SU-DHL-6 (cell line): ENCODE measurements around the gene NR5A2.

ENCODE experiments used
- H2AFZ ChIP-seq: fragments of 200-600 bp; sonication (generic); 2 replicates; pipeline ENCODE4 v1.6.1; 2014; ENCODE audit warnings: low read depth, mild to moderate bottlenecking, moderate library complexity, mixed read lengths, antibody characterized with exemption, low read length; ENCODE audit not compliant: severe bottlenecking
- H3F3A ChIP-seq: fragments of 200-600 bp; shearing (Covaris generic); 2 replicates; pipeline ENCODE4 v1.6.0; 2016; ENCODE audit warnings: antibody characterized with exemption, mild to moderate bottlenecking; ENCODE audit not compliant: insufficient read depth
- H3K27ac ChIP-seq: fragments of 200-600 bp; sonication (generic); 2 replicates; pipeline ENCODE4 v1.5.1; 2016; ENCODE audit warnings: low read depth, mild to moderate bottlenecking, low read length, moderate library complexity, mixed read lengths
- H3K27me3 ChIP-seq: fragments of 200-600 bp; sonication (generic), shearing (Covaris generic); 2 replicates; pipeline ENCODE4 v1.6.0; 2014; ENCODE audit warnings: mild to moderate bottlenecking, low read length
- H3K36me3 ChIP-seq: fragments of 200-600 bp; sonication (generic); 2 replicates; pipeline ENCODE4 v1.6.1; 2014; ENCODE audit warnings: mild to moderate bottlenecking, low read length, mixed read lengths
- H3K4me2 ChIP-seq: fragments of 300-600, 200-600 bp; shearing (Covaris generic), sonication (generic); 2 replicates; pipeline ENCODE4 v1.6.0; 2014; ENCODE audit warnings: low read length, low read depth, mild to moderate bottlenecking; ENCODE audit not compliant: poor library complexity, severe bottlenecking
- H3K4me3 ChIP-seq: fragments of 200-600 bp; sonication (generic); 2 replicates; pipeline ENCODE4 v1.5.1; 2014; ENCODE audit warnings: antibody characterized with exemption, low read length, mild to moderate bottlenecking, mixed read lengths; ENCODE audit not compliant: insufficient read depth, poor library complexity, severe bottlenecking
- H3K79me2 ChIP-seq: fragments of 200-600 bp; sonication (generic); 2 replicates; pipeline ENCODE4 v1.6.1; 2014; ENCODE audit warnings: mild to moderate bottlenecking, low read length, moderate library complexity; ENCODE audit not compliant: insufficient read depth
- H3K9ac ChIP-seq: fragments of 200-600 bp; sonication (generic); 2 replicates; pipeline ENCODE4 v1.7.0; 2014; ENCODE audit warnings: mild to moderate bottlenecking, low read length
- H3K9me2 ChIP-seq: fragments of 200-600 bp; sonication (generic); replicated peaks from 2 replicates; pipeline ENCODE4 v1.6.1; 2014; ENCODE audit warnings: low read length; ENCODE audit not compliant: insufficient read depth
- H3K9me3 ChIP-seq: fragments of 200-600 bp; sonication (generic); 2 replicates; pipeline ENCODE4 v1.6.1; 2014; ENCODE audit warnings: low read length, mixed read lengths; ENCODE audit not compliant: insufficient read depth
- H4K20me1 ChIP-seq: fragments of 200-600 bp; sonication (generic); 2 replicates; pipeline ENCODE4 v1.6.1; 2014; ENCODE audit warnings: low read depth, mild to moderate bottlenecking, antibody characterized with exemption, low read length, moderate library complexity, mixed read lengths
- EZH2phosphoT487 ChIP-seq: fragments of 200-600 bp; sonication (generic), shearing (Covaris generic); conservative IDR thresholded peaks from 2 replicates; pipeline ENCODE4 v1.6.1; 2018; ENCODE audit warnings: mild to moderate bottlenecking, antibody characterized with exemption, low read length, moderate library complexity, mixed read lengths
- TF ChIP-seq, protein P1 (sequence below): fragments of 200-600 bp; sonication (generic); IDR thresholded peaks from one replicate; pipeline ENCODE4 v1.5.1; 2017; ENCODE audit warnings: antibody characterized with exemption, mild to moderate bottlenecking, low read length, moderate library complexity; ENCODE audit not compliant: insufficient read depth, poor library complexity, severe bottlenecking

Gene NR5A2

DNA sequence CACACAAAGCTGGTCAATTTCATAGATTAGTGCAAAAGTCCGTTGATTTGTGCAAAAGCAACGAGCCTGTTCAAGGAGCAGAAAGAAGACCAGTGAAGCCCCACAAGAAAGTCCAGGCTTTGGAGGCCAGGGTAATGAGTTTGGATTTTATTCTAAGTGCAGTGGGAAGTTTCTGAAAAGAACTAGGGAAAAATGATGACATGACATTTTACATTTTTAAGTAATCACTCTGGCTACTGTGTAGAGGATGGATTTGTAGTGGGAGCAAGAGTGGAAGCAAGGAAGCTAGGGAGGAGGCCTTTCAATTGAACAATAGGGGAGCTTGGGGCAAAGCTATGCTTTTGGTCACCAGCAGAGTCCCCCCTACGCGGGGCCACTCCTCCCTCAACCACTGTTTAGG, 196.1 kb downstream of the NR5A2 start:
- H3K36me3 ChIP-seq: no peaks in the 10 kb centered on the region
- no peaks in the 10 kb centered on the region for H3K9me2 ChIP-seq
- H2AFZ ChIP-seq: no peak overlapping the region
- no peak overlapping the region for H3K27ac ChIP-seq
- no peaks in the 10 kb centered on the region for H3K27me3 ChIP-seq
- H4K20me1 ChIP-seq: no peaks in the 10 kb centered on the region
- H3K79me2 ChIP-seq: no peaks in the 10 kb centered on the region
- H3K4me2 ChIP-seq: no peak overlapping the region
- no peaks in the 10 kb centered on the region for H3F3A ChIP-seq
- no peak overlapping the region for H3K4me3 ChIP-seq
- no peaks in the 10 kb centered on the region for H3K9me3 ChIP-seq
- no peak for TF ChIP-seq EZH2phosphoT487
- TF ChIP-seq, protein P1, sequence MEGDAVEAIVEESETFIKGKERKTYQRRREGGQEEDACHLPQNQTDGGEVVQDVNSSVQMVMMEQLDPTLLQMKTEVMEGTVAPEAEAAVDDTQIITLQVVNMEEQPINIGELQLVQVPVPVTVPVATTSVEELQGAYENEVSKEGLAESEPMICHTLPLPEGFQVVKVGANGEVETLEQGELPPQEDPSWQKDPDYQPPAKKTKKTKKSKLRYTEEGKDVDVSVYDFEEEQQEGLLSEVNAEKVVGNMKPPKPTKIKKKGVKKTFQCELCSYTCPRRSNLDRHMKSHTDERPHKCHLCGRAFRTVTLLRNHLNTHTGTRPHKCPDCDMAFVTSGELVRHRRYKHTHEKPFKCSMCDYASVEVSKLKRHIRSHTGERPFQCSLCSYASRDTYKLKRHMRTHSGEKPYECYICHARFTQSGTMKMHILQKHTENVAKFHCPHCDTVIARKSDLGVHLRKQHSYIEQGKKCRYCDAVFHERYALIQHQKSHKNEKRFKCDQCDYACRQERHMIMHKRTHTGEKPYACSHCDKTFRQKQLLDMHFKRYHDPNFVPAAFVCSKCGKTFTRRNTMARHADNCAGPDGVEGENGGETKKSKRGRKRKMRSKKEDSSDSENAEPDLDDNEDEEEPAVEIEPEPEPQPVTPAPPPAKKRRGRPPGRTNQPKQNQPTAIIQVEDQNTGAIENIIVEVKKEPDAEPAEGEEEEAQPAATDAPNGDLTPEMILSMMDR: no peak
- no peak overlapping the region for H3K9ac ChIP-seq

DNA sequence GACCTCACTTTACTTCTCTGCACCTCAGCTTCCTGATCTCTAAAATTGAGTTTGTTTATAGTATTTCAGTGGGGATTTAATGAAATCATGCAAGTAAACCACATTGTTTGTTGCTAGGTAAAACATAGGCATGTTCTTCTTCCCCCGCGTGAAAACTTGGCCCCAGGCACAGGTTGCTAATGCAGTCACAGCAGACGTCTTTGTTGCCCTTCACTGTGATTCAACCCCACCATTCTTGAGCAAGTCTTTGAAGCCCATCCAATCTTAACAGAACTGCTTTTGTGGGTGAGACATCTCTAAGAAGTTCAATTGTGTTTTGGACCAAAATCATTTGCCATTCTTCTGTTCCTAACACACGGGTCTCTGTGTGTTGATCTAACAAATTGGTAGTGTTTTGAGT, 196.8 kb downstream of the NR5A2 start:
- H3K4me3 ChIP-seq: no peak overlapping the region
- H3K9me2 ChIP-seq: no peaks in the 10 kb centered on the region
- TF ChIP-seq EZH2phosphoT487: no peak
- TF ChIP-seq, protein P1: no peak
- H3K9ac ChIP-seq: no peak overlapping the region
- no peak overlapping the region for H3K27ac ChIP-seq
- no peaks in the 10 kb centered on the region for H3K27me3 ChIP-seq
- H3K9me3 ChIP-seq: no peaks in the 10 kb centered on the region
- H3F3A ChIP-seq: no peaks in the 10 kb centered on the region
- H3K79me2 ChIP-seq: no peaks in the 10 kb centered on the region
- H3K4me2 ChIP-seq: no peak overlapping the region
- H3K36me3 ChIP-seq: no peaks in the 10 kb centered on the region
- no peaks in the 10 kb centered on the region for H4K20me1 ChIP-seq
- no peak overlapping the region for H2AFZ ChIP-seq

DNA sequence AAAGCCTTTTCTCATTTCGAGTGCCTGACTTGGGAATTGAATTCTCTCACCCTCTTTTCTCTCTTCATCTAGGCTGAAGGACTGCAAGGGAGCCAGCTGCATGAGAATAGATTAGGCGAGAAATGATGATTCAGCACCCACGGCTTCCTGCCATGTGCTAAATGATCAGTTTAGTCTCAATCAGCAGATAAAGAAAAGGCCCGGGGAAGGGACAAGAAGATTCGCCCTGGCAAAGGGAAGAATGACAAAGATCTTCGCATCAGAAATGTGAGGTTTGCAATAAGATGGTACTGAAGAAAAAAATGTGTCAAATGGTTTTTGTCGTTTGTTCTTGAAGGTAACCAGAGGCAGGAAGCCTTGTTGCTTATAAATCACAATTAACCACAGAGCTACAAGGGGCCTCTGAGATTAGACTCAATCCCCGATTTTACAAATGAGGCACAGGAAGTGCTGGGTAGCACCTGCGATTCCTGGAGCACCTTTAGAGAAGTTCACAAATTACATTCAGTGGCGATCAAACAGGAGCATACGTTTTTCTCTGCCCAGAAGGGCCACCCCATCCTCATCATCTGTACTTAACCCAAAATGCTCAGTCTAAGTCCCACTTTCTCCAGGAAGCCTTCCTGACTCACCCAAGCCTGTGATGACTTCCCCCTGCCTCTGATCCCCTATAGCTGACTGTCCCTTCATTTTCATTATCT, 198.9 kb downstream of the NR5A2 start:
- Histone ChIP-seq H3K79me2 (no peaks in the 10 kb centered on the region), H3F3A (no peaks in the 10 kb centered on the region), H3K9ac (no peak overlapping the region), H3K27me3 (no peaks in the 10 kb centered on the region), H3K9me3 (no peaks in the 10 kb centered on the region), H3K4me2 (no peak overlapping the region), H3K4me3 (no peak overlapping the region), H3K36me3 (no peaks in the 10 kb centered on the region), H3K9me2 (no peaks in the 10 kb centered on the region), H4K20me1 (no peaks in the 10 kb centered on the region), H3K27ac (no peak overlapping the region), H2AFZ (no peak overlapping the region)
- no peak for TF ChIP-seq EZH2phosphoT487
- TF ChIP-seq, protein P1: no peak
